ENCODE measurements around the gene MCM5.
A peak's percentile ranks its signal among the peaks of the same experiment; 100 is the strongest.

MCM5 gene

DNA sequence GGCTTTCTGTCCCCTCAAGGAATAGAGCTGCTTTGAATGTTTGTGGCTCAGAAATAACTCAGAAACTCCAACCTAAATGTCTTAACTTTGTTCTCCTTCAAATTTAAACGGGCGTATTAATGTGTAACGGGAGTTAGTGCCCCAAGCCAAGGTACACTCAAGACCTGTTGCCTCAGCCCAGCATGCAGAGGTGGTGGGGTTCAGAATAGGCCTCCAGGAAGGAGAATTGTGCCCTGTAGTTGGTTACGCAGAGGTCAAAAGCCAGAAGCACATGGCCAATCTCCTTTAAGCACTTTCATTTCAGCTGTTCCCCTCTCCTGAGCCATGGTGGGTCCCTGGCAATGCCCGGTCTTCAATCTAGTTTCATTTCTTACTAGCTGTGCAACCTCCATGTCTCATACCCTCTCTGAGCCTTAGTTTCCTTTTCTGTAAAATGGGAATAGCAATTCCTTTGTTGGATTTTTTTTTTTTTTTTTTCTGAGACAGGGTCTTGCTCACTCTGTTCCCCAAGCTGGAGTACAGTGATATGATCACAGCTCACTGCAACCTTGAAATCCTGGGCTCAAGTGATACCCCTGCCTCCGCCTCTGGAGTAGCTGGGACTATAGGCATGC, 14.9 kb upstream of the MCM5 start:
- TF ChIP-seq, protein P1, sequence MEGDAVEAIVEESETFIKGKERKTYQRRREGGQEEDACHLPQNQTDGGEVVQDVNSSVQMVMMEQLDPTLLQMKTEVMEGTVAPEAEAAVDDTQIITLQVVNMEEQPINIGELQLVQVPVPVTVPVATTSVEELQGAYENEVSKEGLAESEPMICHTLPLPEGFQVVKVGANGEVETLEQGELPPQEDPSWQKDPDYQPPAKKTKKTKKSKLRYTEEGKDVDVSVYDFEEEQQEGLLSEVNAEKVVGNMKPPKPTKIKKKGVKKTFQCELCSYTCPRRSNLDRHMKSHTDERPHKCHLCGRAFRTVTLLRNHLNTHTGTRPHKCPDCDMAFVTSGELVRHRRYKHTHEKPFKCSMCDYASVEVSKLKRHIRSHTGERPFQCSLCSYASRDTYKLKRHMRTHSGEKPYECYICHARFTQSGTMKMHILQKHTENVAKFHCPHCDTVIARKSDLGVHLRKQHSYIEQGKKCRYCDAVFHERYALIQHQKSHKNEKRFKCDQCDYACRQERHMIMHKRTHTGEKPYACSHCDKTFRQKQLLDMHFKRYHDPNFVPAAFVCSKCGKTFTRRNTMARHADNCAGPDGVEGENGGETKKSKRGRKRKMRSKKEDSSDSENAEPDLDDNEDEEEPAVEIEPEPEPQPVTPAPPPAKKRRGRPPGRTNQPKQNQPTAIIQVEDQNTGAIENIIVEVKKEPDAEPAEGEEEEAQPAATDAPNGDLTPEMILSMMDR (conservative IDR thresholded peaks at IDR 0.05; ENCODE audit: low read depth, low read length): no peak
- DNase-seq (ENCODE audit: low read depth): no peak
- H3K4me3 ChIP-seq (ENCODE audit: low read depth, low read length): no peak overlapping the region

DNA sequence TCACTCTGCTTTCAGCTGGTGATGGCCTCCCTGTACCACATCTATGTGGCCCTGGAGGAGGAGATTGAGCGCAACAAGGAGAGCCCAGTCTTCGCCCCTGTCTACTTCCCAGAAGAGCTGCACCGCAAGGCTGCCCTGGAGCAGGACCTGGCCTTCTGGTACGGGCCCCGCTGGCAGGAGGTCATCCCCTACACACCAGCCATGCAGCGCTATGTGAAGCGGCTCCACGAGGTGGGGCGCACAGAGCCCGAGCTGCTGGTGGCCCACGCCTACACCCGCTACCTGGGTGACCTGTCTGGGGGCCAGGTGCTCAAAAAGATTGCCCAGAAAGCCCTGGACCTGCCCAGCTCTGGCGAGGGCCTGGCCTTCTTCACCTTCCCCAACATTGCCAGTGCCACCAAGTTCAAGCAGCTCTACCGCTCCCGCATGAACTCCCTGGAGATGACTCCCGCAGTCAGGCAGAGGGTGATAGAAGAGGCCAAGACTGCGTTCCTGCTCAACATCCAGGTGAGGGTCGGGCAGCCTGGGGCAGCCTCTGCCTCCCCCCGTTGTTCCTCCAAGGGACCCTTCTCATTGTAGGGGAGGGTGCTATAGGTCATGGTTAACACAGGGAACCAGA, 13.2 kb upstream of the MCM5 start:
- DNase-seq (ENCODE audit: low read depth): no peak
- TF ChIP-seq, protein P1 (conservative IDR thresholded peaks at IDR 0.05; ENCODE audit: low read depth, low read length): no peak
- no peak overlapping the region for H3K4me3 ChIP-seq (ENCODE audit: low read depth, low read length)

DNA sequence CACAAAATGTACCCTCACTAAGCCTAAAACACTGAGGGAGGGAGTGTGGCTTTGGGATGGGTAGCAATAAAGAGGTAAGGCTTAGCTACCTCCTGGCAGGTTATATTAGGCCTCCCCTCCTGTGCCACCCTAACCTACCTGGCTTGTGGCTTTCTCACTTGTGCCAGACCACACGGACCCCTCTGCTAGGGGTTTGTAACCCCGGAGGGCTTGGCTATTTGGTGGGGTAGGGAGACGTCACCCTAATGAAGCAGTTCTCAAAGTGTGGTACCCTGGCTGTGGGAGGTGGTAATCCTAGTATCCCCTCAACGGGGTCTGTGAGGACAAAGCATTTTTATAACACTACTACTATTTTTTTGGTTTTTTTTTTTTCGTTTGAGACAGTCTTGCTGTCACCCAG, 9.0 kb upstream of the MCM5 start:
- no peak overlapping the region for H3K4me3 ChIP-seq (ENCODE audit: low read depth, low read length)
- TF ChIP-seq, protein P1 (conservative IDR thresholded peaks at IDR 0.05; ENCODE audit: low read depth, low read length): no peak
- DNase-seq (ENCODE audit: low read depth): no peak

GRCh38 chr22:35392357-35392756, 7.6 kb upstream of the MCM5 start:
- no peak for DNase-seq (ENCODE audit: low read depth)
- TF ChIP-seq, protein P1 (conservative IDR thresholded peaks at IDR 0.05; ENCODE audit: low read depth, low read length): no peak
- no peak overlapping the region for H3K4me3 ChIP-seq (ENCODE audit: low read depth, low read length)

- no peak overlapping the region for H3K4me3 ChIP-seq (ENCODE audit: low read depth, low read length)
- no peak for DNase-seq (ENCODE audit: low read depth)
- TF ChIP-seq, protein P1 (conservative IDR thresholded peaks at IDR 0.05; ENCODE audit: low read depth, low read length): no peak
Observed at GRCh38 chr22:35393116-35394010, 6.6 kb upstream of the MCM5 start.

GRCh38 chr22:35394011-35394312, 6.0 kb upstream of the MCM5 start:
- DNase-seq (ENCODE audit: low read depth): peak; percentile 48
- TF ChIP-seq, protein P1 (conservative IDR thresholded peaks at IDR 0.05; ENCODE audit: low read depth, low read length): no peak
- H3K4me3 ChIP-seq (ENCODE audit: low read depth, low read length): no peak overlapping the region
